ENCODE data around the gene PLEKHG1. TPM values are rescaled to one million over a fixed set of nuclear protein-coding genes. Genes with fewer than 3 reads are reported as not detected.

Gene PLEKHG1
- not detected in 2 replicates for total RNA-seq (2014; rRNA removed; shearing (Covaris generic))

DNA sequence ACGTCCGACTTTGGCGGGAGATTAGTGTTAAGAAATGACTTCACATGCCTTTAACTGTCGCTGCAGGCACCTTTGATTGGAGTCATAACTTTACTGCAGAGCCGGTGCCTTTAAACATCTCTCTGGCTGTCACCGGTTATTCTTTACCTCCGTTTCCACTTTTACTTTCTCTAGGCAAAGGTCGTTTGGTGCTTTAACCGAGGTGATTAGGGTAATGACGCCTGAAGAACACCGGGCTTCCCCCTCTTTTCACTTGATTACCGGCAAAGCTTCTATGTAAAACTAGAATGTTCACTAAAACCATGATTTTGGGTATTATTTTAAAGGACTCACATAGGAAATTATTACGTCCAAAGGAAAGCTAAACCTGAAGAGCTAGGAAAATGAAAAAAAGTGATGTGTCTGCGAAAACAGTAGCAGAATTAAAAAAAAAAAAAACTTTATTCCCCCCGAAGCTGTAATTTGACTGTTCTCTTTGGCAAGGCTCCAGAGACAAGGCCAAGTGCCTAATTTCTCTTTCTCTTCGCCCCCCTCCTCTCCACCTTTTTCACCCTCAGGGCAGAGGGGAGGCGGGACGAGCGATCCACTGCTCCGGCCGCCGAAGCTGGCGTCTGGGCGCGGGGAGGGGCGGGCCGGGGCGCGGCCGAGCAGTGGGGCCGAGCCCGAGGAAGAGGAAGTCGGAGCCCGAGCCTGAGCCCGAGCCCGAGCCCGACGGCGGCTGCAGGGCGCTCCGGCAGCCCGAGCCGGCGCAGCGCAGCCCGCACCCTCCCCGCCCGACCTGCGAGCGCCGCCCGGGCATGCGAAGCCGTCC lies at the start of gene PLEKHG1:
Gene PLEKHG1 (plus strand): TSS at position 687 of the 811 bp plus-strand sequence. CDS start 133,797 bp downstream, outside the sequence.
- no peak for DNase-seq (ENCODE audit: low spot score)
- in situ Hi-C loops (cut with HindIII; ENCODE audit: low sequenced_read_pairs): no loop called here

DNA sequence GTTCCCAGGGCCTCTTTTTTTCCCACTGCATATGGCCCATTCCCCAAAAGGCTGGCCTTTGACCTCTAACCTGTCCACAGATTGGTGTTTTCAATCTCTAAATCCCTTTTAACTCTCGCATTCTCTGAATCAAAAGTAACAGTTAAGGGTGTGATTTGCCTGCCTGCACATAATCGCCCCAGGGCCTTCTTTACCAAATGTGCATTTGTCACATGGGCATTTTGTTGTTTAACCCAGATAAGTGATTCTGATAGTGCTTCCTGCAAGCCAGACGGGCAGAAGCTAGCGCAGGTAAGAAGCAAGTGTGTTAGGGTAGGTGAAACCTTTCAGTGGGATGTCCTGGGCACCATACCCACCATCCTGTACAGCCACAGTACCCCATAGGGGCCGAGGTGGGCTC lies 49.4 kb upstream of the PLEKHG1 start:
- in situ Hi-C loops (cut with HindIII; ENCODE audit: low sequenced_read_pairs): no loop called here
- DNase-seq (ENCODE audit: low spot score): no peak

DNA sequence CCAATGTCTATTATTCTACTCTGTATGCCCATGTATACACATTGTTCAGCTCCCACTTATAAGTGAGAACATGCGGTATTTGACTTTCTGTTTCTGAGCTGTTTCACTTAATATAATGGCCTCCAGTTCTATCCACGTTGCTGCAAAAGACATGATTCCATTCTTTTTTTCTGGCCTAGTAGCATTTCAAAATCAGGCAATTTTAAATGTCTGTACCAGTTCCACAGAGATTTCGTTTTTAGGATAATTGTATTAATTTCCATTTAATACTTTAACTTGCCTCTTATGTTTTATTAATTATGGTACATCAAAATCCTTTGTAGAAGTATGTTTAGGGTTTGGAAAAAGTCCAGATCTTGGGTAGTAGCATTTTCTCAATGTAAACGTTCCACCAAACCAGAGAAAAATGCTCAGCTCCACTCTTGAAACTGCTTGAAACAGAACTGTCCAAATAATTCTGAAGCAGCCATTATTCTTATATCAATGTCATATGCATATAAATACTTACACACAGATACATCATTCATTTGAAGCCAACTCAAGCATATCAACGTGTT lies 42.6 kb upstream of the PLEKHG1 start:
- in situ Hi-C loops (cut with HindIII; ENCODE audit: low sequenced_read_pairs): no loop called here
- DNase-seq (ENCODE audit: low spot score): no peak

DNA sequence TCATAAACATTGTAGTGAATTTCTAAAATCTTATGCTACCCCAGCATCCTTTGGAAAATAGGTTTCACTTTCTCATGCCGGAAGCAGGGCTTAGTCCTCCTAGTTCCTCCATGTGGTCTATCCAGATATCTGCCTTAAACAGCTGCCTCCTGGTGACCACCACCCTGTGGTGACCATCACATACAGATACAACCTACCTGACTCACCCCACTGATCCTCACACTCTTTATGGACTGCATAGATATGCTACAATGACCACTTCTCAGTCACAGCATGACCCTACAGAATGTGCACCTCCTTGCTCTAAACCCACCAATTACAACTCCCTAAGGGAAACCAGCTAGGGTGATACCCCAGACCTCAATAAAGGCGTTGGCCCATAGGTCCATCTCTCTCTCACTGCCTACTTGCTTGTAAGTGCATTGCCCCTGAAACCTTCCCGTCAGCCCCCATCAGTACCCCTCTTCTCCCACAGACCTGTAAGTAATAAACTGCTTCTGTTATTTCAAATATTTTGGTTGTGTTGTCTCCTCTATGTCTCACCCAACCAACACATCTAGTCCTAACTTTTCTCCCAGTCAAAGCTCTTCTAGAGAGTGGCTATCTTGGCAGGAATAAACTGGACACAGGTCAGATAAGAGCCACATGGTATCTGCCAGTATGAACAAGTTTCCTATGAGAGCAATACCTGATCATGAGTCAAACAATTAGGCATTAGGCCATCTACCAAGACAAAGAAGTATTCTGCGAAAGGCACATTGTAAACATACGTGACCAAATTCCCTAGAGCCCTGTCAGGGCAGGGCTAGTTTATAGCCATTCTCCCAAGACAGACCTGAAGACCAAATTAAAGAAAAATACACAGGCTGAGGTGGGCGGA lies 39.4 kb upstream of the PLEKHG1 start:
- in situ Hi-C loops (cut with HindIII; ENCODE audit: low sequenced_read_pairs): no loop called here
- DNase-seq (ENCODE audit: low spot score): no peak

DNA sequence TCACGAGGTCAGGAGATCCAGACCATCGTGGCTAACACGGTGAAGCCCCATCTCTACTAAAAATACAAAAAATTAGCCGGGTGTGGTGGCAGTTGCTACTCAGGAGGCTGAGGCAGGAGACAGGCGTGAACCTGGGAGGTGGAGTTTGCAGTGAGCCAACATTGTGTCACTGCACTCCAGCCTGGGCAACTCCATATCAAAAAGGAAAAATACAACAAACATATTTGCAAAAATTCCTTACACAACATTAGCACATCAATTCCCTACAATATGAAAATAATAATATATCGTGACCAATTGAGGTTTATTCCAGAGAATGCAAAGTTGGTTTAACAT lies 38.8 kb upstream of the PLEKHG1 start:
- DNase-seq (ENCODE audit: low spot score): no peak
- in situ Hi-C loops (cut with HindIII; ENCODE audit: low sequenced_read_pairs): no loop called here

DNA sequence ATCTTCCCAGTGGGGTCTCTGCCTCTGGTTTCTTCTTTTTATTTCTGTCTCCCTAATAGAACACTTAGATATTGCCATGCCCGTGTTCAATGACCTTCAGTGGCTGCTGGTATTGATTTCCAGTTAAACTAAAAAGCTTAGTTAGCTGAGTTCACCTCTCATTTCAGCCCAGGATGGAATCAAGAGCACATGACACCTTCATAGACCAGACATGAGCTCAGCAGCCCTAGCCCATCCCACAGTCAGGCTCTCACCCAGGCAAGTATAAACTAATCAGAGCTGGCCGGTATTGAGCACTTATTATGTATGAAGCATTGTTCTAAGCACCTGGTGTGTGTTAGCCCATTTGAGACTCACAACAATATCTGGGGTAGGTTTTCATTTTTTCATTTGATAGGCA lies 33.7 kb upstream of the PLEKHG1 start:
- in situ Hi-C loops (cut with HindIII; ENCODE audit: low sequenced_read_pairs): no loop called here
- DNase-seq (ENCODE audit: low spot score): no peak

DNA sequence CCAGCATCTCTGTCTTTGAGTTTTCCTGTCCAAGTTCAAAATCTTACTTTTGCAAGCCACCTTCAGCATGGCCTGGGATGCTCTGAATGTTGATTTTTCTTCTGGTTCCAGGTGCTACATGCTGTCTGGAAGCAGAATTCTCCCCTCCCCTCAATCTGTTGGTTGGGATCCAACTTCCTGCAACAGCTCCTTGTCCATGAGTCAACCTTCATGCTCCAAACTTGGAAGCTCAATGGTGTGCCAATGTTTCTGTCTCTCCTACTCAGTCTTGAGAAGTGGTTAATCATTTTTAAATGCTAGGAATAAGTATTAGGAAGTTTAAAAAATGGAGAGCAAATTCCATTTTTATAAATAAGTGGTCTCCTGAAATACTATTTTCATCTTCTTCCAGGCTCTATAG lies 33.2 kb upstream of the PLEKHG1 start:
- DNase-seq (ENCODE audit: low spot score): no peak
- in situ Hi-C loops (cut with HindIII; ENCODE audit: low sequenced_read_pairs): no loop called here

DNA sequence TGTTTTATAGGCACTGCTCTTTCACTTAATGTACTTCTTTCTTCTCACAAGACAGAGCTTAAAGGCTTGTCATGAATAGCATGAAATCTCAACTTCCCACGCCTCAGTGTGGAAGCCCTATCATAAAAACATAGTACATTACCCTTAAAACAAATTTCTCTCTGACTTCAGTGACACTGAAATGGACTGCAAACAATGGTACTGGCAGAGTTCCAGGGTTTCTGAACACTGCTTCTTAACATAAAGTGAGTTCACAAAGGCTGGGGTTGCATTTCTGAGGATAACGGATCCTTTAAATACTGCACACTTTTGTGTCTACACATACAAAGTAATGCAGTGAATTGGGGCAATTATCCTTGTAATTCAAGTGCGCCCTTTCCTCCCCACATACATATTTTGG lies 32.3 kb upstream of the PLEKHG1 start:
- in situ Hi-C loops (cut with HindIII; ENCODE audit: low sequenced_read_pairs): no loop called here
- peak; percentile 32 for DNase-seq (ENCODE audit: low spot score)

DNA sequence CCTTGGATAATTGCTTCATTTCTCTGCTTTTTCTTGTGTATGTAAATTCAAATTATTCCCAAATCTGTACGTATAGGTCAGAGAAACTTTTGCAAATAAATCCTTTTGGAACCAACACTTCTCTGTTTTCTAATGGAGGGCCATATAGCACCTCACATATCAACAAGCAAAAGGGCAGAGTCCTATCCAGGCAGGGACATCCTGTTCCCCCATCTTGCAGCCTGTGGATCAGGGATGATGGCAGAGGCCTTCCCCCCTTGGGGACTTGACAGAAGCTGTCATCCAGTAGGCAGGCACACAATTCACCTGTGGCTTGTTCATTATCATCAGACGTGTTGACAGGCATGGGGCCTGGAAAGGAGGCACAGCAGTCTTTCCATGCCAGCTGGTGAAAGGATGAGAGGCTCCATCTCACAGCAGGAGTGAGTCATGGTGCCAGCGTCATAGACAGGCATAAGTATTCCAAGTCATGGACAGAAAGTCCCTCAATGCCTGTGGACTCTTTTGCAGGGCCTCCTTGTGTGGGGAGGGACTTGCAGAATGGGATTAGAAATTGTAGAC lies 31.8 kb upstream of the PLEKHG1 start:
- in situ Hi-C loops (cut with HindIII; ENCODE audit: low sequenced_read_pairs): no loop called here
- peak; percentile 84 for DNase-seq (ENCODE audit: low spot score)

DNA sequence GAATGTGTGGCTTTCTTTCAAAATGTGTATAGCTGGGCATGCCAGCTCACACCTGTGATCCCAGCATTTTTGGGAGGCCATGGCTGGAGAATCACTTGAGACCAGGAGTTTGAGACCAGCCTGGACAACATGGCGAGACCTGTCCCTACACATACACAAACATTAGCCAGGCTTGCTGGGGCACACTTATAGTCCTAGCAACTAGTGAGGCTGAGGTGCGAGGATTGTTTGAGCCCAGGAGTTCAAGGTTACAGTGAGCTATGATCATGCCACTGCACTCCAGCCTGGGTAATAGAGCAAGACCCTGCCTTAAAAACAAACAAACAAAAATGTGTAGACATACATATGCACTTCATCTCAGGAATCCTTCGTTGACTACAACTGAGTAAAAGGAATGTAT lies 31.1 kb upstream of the PLEKHG1 start:
- in situ Hi-C loops (cut with HindIII; ENCODE audit: low sequenced_read_pairs): no loop called here
- no peak for DNase-seq (ENCODE audit: low spot score)

DNA sequence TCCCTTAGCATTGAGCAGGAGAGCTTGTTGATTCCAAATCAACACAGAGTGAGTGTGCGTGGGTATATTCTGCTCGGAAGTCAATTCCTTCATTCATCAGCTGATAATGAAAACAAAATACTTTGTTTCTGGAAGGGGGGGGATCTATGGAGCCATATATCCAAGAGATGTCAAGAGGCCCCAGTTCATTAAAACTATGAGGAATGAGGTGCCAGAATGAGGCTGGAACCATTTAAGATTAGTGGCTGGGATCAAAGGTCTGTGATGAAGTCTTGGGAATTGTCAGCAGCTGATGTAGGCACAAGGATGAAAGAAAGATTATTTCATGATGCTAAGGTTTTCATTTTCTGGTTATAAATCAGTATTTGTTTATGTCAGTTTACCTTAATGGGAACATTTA lies 30.5 kb upstream of the PLEKHG1 start:
- in situ Hi-C loops (cut with HindIII; ENCODE audit: low sequenced_read_pairs): no loop called here
- DNase-seq (ENCODE audit: low spot score): no peak

DNA sequence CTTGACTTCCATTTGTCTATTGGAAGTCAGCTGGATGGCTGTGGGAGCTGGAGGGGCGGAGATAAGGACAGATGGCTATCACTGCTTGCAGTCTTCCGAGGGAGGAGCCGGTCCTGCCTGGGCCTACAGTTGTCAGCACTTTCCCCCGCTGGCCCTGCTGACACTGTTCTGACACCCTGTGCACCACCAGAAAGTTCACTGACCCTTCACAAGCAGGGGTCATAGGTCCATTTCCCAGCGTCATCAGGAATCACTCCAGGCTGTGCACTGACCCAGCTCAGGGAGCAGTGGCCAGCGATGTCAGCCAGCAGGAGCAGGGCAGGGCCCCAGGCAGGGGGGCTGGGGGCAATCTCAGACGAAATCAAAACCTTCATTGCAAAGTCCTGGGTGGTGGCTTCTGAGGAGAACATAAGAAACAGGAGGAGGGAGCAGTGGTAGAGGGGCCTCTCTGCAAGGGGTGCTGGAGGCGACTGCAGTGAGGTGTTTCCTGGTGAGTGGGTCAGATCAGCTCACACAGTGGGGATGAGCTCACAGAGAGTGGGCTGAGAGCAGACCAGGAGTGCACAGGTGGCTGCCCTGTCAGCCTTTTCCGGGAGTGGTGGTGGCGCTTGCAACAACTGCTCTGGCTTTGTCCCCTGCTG lies 26.5 kb upstream of the PLEKHG1 start:
- DNase-seq (ENCODE audit: low spot score): no peak
- in situ Hi-C loops (cut with HindIII; ENCODE audit: low sequenced_read_pairs): no loop called here

DNA sequence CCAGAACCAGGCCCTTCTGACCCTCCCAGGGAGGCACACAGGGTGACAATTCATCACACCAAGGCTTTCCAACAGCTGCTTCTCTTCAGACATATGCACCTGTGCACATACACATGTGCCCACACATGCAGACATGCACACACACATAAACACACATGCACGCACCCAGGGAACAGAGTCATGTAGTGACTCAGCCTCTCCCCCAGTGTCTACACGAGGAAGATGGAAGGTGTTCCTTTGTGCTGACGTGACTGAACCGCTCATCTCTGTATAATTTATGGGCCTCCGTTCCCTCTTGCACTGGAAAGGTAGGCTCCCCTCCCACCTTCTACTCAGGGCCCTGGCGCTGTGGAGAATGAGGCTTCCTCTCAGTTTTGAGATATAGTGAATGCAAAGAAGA lies 23.8 kb upstream of the PLEKHG1 start:
- no peak for DNase-seq (ENCODE audit: low spot score)
- in situ Hi-C loops (cut with HindIII; ENCODE audit: low sequenced_read_pairs): no loop called here

DNA sequence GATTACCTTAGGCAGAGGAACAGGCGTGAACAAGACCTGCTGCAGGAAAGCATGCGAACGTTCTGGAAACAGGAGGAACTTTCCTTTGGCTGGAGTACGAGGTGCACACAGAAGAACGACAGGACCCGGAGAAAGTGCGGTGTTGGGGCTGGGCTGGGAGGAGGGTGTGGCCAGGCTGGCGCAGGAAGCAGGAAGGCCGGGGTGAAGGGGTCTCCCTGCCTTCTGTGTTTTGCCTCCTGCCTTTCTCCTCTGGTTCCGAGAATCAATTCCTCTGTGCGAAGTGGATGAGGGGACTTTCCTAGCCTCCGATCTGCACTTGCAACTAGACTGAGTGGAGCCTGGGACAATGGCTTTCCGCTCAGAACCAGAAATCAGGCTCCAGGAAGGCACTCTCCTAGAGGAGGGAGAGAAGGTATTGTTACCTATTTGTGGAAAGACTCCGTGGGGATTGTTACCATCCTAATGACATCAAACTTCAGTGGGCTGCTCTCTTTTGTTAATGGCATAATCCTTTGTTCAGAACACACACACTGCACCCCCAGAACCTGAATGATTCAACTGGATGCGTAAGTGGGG lies 22.9 kb upstream of the PLEKHG1 start:
- no peak for DNase-seq (ENCODE audit: low spot score)
- in situ Hi-C loops (cut with HindIII; ENCODE audit: low sequenced_read_pairs): no loop called here

DNA sequence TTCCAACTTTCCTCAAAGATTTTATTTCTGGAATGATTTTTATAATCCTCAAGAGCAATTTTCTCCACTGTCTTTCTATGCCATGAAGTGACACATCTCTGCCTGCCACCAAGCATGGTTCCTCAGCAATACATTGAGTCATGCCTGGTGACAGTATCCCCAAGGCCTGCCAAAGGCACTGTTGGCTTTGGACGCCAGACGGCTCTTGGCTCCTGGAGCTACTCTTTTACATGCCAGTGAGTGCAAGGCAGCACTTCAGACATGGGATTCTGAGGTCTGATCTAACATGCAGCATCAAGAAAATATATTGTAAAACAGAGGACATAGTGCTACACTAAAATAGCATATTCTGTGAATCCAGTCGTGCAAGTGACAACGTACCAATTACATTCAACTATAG lies 20.1 kb upstream of the PLEKHG1 start:
- peak; percentile 61 for DNase-seq (ENCODE audit: low spot score)
- in situ Hi-C loops (cut with HindIII; ENCODE audit: low sequenced_read_pairs): no loop called here

DNA sequence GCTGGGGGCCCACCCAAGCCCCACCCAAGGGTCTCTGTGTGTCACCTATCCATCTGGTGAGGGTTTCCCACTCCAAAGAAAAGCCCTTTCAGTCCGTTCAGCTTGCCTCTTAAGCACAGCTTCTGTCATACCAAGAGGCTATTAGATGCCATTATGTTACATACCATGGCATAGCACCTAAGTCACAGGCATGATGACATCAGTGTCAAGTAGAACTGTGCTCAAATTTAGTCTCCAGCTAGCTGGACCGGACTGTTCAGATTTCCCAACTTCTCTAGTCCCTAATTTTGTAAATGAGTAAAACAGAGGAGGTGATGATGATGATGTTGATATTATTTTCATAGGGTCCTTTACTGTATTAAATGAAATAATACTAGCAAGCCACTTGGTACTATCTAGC lies 19.2 kb upstream of the PLEKHG1 start:
- DNase-seq (ENCODE audit: low spot score): no peak
- in situ Hi-C loops (cut with HindIII; ENCODE audit: low sequenced_read_pairs): no loop called here

DNA sequence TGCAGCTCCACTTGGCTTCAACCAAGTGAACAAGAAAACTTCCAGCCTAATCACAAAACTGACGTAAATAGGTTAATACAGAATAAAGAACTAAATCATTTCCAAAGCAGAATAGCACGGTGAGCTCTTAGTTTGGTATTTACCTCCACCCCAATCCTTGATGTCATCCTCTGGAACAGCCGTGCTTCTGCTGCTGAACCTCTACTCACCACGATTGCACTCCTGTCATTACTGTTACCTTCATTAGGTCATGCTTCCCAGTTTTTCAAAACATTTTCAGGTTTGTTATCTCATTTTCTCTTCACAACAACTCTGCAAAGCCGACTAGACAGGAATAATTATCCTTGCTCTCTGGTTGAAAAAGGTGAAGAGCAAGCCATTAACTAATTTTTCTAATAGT lies 15.6 kb upstream of the PLEKHG1 start:
- no peak for DNase-seq (ENCODE audit: low spot score)
- in situ Hi-C loops (cut with HindIII; ENCODE audit: low sequenced_read_pairs): no loop called here

DNA sequence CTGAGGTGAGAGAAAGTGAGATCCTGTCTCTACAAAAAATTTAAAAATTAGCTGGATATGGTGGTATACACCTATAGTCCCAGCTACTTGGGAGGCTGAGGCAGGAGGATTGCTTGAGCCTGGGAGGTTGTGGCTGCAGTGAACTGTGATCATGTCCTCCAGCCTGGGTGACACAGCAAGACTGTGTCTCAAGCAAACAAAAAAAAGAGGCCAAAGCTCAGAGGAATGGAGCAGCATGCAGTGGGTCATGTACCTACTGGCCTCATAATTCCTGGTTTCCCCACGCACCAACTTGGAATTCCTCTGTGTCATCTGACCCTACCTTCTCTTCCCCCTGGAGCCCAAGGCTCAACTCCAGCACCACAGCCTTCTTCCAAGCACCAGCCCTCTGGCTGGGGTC lies 15.1 kb upstream of the PLEKHG1 start:
- in situ Hi-C loops (cut with HindIII; ENCODE audit: low sequenced_read_pairs): no loop called here
- DNase-seq (ENCODE audit: low spot score): no peak

DNA sequence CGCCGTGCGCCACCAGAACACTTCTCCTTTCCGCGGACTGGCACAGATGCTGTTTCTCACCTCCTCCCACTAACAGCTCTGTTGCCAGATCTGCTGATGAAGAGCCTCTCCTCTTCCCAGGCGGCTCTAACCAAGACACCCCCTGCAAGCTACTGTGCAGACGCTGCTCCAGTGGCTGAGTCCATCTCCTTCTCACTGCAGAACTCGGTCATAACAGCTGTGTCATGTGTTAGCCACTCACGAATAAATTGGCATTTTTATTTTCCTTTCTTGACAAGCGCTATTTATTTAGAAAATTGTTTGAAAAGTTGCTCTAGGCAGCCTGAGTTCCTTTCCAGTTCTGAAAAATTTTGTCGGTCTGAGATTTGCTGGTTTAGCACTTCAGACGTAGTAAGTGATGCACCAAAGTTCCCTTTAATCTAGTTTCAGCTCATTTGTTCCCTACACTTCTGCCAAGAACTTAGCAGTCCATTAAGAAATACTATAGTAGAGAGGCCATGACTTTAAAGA lies 12.8 kb upstream of the PLEKHG1 start:
- in situ Hi-C loops (cut with HindIII; ENCODE audit: low sequenced_read_pairs): no loop called here
- DNase-seq (ENCODE audit: low spot score): no peak
